OCI-LY7 (cell line): ENCODE results near the gene TRAF3. TPM values are rescaled to one million over a fixed set of nuclear protein-coding genes. Genes with fewer than 3 reads are reported as not detected.

ENCODE experiments used
- BruUV-seq: library from RNA; stranded (reverse); fragments of 400-500 nt; replicated peaks from 2 replicates; lab custom pipeline; 2021; lab: Mats Ljungman, UMichigan
- CTCF ChIA-PET: fragments of 300-600 bp; sonication (Branson Sonifier 250); formaldehyde crosslinking; loops from one replicate; lab custom pipeline; 2022; ENCODE audit warnings: antibody characterized with exemption; ENCODE audit not compliant: unreplicated experiment; lab: Charles Lee
- POLR2A ChIA-PET: fragments of 300-600 bp; sonication (Branson Sonifier 250); formaldehyde crosslinking; loops from one replicate; lab custom pipeline; 2022; ENCODE audit warnings: antibody characterized with exemption; lab: Charles Lee
- DNase-seq: peaks from one replicate; pipeline ENCODE4 v3.0.0-alpha.2; 2015; ENCODE audit warnings: low spot score
- H2AFZ ChIP-seq: fragments of 200-600 bp; sonication (generic), shearing (Covaris generic); 2 replicates; pipeline ENCODE4 v1.6.1; 2014; ENCODE audit warnings: mild to moderate bottlenecking, antibody characterized with exemption, low read length, moderate library complexity
- H3K27ac ChIP-seq: fragments of 200-600 bp; sonication (generic); 2 replicates; pipeline ENCODE4 v1.5.1; 2014; ENCODE audit warnings: mixed run types, low read depth, mild to moderate bottlenecking, moderate library complexity, low read length, inconsistent platforms; ENCODE audit not compliant: poor library complexity, severe bottlenecking
- H3K36me3 ChIP-seq: fragments of 200-600 bp; sonication (generic); 2 replicates; pipeline ENCODE4 v1.6.1; 2014; ENCODE audit warnings: mild to moderate bottlenecking, antibody characterized with exemption, low read length, moderate library complexity, mixed read lengths; ENCODE audit not compliant: insufficient read depth
- H3K4me1 ChIP-seq: fragments of 200-600 bp; sonication (generic); 2 replicates; pipeline ENCODE4 v1.5.1; 2014; ENCODE audit warnings: mild to moderate bottlenecking, low read length; ENCODE audit not compliant: insufficient read depth, poor library complexity, severe bottlenecking
- H3K4me2 ChIP-seq: fragments of 200-600 bp; sonication (generic); 2 replicates; pipeline ENCODE4 v1.6.1; 2014; ENCODE audit warnings: mild to moderate bottlenecking, low read length
- H3K4me3 ChIP-seq: fragments of 200-600 bp; sonication (generic); 2 replicates; pipeline ENCODE4 v1.5.1; 2014; ENCODE audit warnings: mild to moderate bottlenecking, low read depth, low read length; ENCODE audit not compliant: poor library complexity, severe bottlenecking
- H3K79me2 ChIP-seq: fragments of 200-600 bp; sonication (generic); 2 replicates; pipeline ENCODE4 v1.6.1; 2016; ENCODE audit warnings: low read depth, mild to moderate bottlenecking, low read length, moderate library complexity, mixed read lengths; ENCODE audit not compliant: insufficient read depth
- H3K9me2 ChIP-seq: fragments of 200-600 bp; sonication (generic); 2 replicates; pipeline ENCODE4 v1.6.1; 2016; ENCODE audit warnings: mild to moderate bottlenecking, low read length, mixed read lengths; ENCODE audit not compliant: insufficient read depth
- H3K9me3 ChIP-seq: fragments of 200-600 bp; sonication (generic); 2 replicates; pipeline ENCODE4 v1.6.1; 2014; ENCODE audit warnings: mild to moderate bottlenecking, mixed run types, low read length, mixed read lengths
- H4K20me1 ChIP-seq: fragments of 200-600 bp; sonication (generic); 2 replicates; pipeline ENCODE4 v1.6.1; 2014; ENCODE audit warnings: mild to moderate bottlenecking, antibody characterized with exemption, low read length, moderate library complexity, mixed read lengths; ENCODE audit not compliant: insufficient read depth
- CTCF ChIP-seq: fragments of 200-600 bp; sonication (generic); conservative IDR thresholded peaks from 2 replicates; pipeline ENCODE4 v1.5.1; 2014; ENCODE audit warnings: mild to moderate bottlenecking, antibody characterized with exemption, low read length, moderate library complexity, mixed read lengths
- EZH2phosphoT487 ChIP-seq: fragments of 200-600 bp; sonication (generic); IDR thresholded peaks from 2 replicates; pipeline ENCODE4 v1.6.1; 2018; ENCODE audit warnings: low read depth, borderline replicate concordance, mild to moderate bottlenecking, mixed run types, antibody characterized with exemption, low read length, moderate library complexity, mixed read lengths
- intact Hi-C: fragments of 100-400 bp; cut with micrococcal nuclease; formaldehyde crosslinking; loops from one replicate; pipeline ENCODE4 v1.10.0; 2022; ENCODE audit not compliant: unreplicated experiment
- total RNA-seq, 2 experiments: library from RNA; depleted of rRNA in 1 of 2; stranded (reverse); fragments of >200 nt in 1 of 2; shearing (Covaris generic) in 1 of 2; gene quantifications; 2 replicates each; pipeline ENCODE4 v1.2.3, GENCODE V29; 2014 to 2022

The TRAF3 gene
- total RNA-seq, 2 experiments from 2014 or later, result 0.82 to 2.9 TPM

- CTCF ChIA-PET, result no interaction called here
- H3K4me3 ChIP-seq, result no peak overlapping the region
These were observed 29.2 kb downstream of the TRAF3 start for GRCh38 chr14:102806447-102806846.

GRCh38 chr14:102807013-102807406 is 29.8 kb downstream of the TRAF3 start:
- Histone ChIP-seq H3K36me3 (no peaks in the 10 kb centered on the region), H3K4me1 (peaks cover 7% of the 10 kb centered on the region), H3K4me3 (no peak overlapping the region), H3K9me3 (no peaks in the 10 kb centered on the region), H3K9me2 (no peaks in the 10 kb centered on the region), H2AFZ (no peak overlapping the region), H3K4me2 (no peak overlapping the region), H3K79me2 (no peaks in the 10 kb centered on the region), H3K27ac (no peak overlapping the region), H4K20me1 (no peaks in the 10 kb centered on the region)
- no TSS peak for BruUV-seq
- intact Hi-C loops, result no loop called here
- DNase-seq, result no peak
- CTCF ChIA-PET, result no interaction called here
- TF ChIP-seq CTCF (no peak), EZH2phosphoT487 (no peak)
- POLR2A ChIA-PET, result interaction anchor here (0.8 kb wide), 1 partner anchor 75 kb away, joined by 3 read pairs; no protein-coding TSS in a partner anchor

More at GRCh38 chr14:102806447-102806846, 29.2 kb downstream of the TRAF3 start:
- Histone ChIP-seq H3K4me1 (peaks cover 7% of the 10 kb centered on the region), H3K79me2 (no peaks in the 10 kb centered on the region), H3K9me2 (no peaks in the 10 kb centered on the region), H3K9me3 (no peaks in the 10 kb centered on the region), H4K20me1 (no peaks in the 10 kb centered on the region), H3K4me2 (no peak overlapping the region), H2AFZ (no peak overlapping the region), H3K36me3 (no peaks in the 10 kb centered on the region), H3K27ac (no peak overlapping the region)
- intact Hi-C loops, result no loop called here
- no TSS peak for BruUV-seq
- TF ChIP-seq CTCF, result no peak
- no peak for DNase-seq
- POLR2A ChIA-PET, result interaction anchor here (0.8 to 0.9 kb wide), 2 partner anchors 74 to 357 kb away, joined by 3 read pairs; no protein-coding TSS in a partner anchor

DNA sequence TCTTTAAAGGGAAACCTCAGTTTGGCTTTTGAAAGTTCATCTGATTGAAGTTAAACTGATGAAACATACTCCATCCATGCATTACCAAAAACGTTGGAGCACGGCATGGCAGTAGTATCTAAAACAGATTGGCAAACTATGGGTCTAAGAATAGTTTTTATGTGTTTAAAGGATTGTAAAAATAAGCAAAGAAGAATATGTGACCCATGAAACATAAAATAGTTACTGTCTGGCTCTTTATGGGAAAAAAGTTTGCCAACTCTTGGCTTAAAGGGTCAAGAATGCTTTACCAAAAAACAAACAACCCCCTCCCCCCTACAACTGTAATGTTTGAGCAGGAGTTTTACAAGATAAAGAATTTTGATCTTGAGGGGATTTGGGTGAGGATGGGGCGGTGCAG is 32.6 kb downstream of the TRAF3 start:
- Histone ChIP-seq H3K4me3 (no peak overlapping the region), H2AFZ (no peak overlapping the region), H3K4me2 (no peak overlapping the region), H3K9me2 (no peaks in the 10 kb centered on the region), H3K36me3 (no peaks in the 10 kb centered on the region), H3K27ac (no peak overlapping the region), H3K9me3 (no peaks in the 10 kb centered on the region), H3K79me2 (no peaks in the 10 kb centered on the region), H4K20me1 (no peaks in the 10 kb centered on the region), H3K4me1 (peaks cover 7% of the 10 kb centered on the region)
- POLR2A ChIA-PET, result no interaction called here
- BruUV-seq, result no TSS peak
- DNase-seq, result no peak
- TF ChIP-seq EZH2phosphoT487, result no peak
- intact Hi-C loops, result no loop called here
- CTCF ChIA-PET, result no interaction called here
